ENCODE results near the gene ARIH2.
A peak's percentile ranks its signal among the peaks of the same experiment; 100 is the strongest.
"Not testable (repeated sequence)": the region's sequence is repeated elsewhere in the genome, so short reads cannot be mapped to it uniquely, and the experiment has no call there.

ARIH2 gene

GRCh38 chr3:49001155-49001554 lies 82.5 kb downstream of the ARIH2 start:
- Histone ChIP-seq H3K9ac (ENCODE audit: low read length) (no peak overlapping the region), H3K36me3 (ENCODE audit: control insufficient read depth, insufficient read depth, low read length) (peaks cover 2% of the 10 kb centered on the region), H3K4me1 (ENCODE audit: control insufficient read depth, insufficient read depth, low read length) (no peaks in the 10 kb centered on the region), H3K4me3 (ENCODE audit: low read length) (no peak overlapping the region), H3K27me3 (ENCODE audit: control insufficient read depth, insufficient read depth, low read length) (no peaks in the 10 kb centered on the region), H3K27ac (ENCODE audit: low read depth, low read length) (no peak overlapping the region)

GRCh38 chr3:49004352-49005302 lies 86.0 kb downstream of the ARIH2 start:
- H3K27ac ChIP-seq (ENCODE audit: low read depth, low read length) = no peak overlapping the region
- H3K4me1 ChIP-seq (ENCODE audit: control insufficient read depth, insufficient read depth, low read length) = peaks cover 3% of the 10 kb centered on the region

DNA sequence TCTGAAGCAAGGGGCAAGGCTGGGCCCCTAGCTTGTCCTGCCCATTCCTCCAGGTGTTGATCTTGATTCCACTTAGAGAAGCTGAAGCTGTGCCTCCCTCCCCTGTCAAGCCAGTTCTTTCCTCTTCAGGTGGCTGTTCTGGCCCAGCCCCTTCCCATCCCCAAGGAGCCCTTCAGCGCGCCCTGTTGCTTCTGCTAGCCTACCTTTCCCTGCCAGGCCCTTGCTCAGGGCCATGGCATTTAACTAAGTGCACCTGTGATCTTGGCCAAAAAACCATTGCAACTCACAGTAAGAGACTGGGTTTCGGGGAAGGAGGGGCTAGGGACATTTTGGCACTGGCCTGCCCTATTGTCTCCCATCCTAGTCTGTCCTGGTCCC lies 86.7 kb downstream of the ARIH2 start:
- no peaks in the 10 kb centered on the region for H3K36me3 ChIP-seq (ENCODE audit: control insufficient read depth, insufficient read depth, low read length)
- H3K4me3 ChIP-seq (ENCODE audit: low read length) = no peak overlapping the region
- H3K4me1 ChIP-seq (ENCODE audit: control insufficient read depth, insufficient read depth, low read length) = peaks cover 3% of the 10 kb centered on the region
- H3K27me3 ChIP-seq (ENCODE audit: control insufficient read depth, insufficient read depth, low read length) = no peaks in the 10 kb centered on the region
- no peak overlapping the region for H3K27ac ChIP-seq (ENCODE audit: low read depth, low read length)
- H3K9ac ChIP-seq (ENCODE audit: low read length) = no peak overlapping the region

More at GRCh38 chr3:49004352-49005302, 86.0 kb downstream of the ARIH2 start:
- H3K36me3 ChIP-seq (ENCODE audit: control insufficient read depth, insufficient read depth, low read length) = no peaks in the 10 kb centered on the region
- no peak overlapping the region for H3K4me3 ChIP-seq (ENCODE audit: low read length)
- H3K9ac ChIP-seq (ENCODE audit: low read length) = no peak overlapping the region
- H3K27me3 ChIP-seq (ENCODE audit: control insufficient read depth, insufficient read depth, low read length) = no peaks in the 10 kb centered on the region

GRCh38 chr3:49005998-49006397 lies 87.4 kb downstream of the ARIH2 start:
- H3K4me1 ChIP-seq (ENCODE audit: control insufficient read depth, insufficient read depth, low read length) = peaks cover 3% of the 10 kb centered on the region
- no peaks in the 10 kb centered on the region for H3K27me3 ChIP-seq (ENCODE audit: control insufficient read depth, insufficient read depth, low read length)
- peak overlapping the region; percentile 95 for H3K4me3 ChIP-seq (ENCODE audit: low read length)
- no peak overlapping the region for H3K9ac ChIP-seq (ENCODE audit: low read length)
- peak overlapping the region; percentile 99 for H3K27ac ChIP-seq (ENCODE audit: low read depth, low read length)
- H3K36me3 ChIP-seq (ENCODE audit: control insufficient read depth, insufficient read depth, low read length) = no peaks in the 10 kb centered on the region

DNA sequence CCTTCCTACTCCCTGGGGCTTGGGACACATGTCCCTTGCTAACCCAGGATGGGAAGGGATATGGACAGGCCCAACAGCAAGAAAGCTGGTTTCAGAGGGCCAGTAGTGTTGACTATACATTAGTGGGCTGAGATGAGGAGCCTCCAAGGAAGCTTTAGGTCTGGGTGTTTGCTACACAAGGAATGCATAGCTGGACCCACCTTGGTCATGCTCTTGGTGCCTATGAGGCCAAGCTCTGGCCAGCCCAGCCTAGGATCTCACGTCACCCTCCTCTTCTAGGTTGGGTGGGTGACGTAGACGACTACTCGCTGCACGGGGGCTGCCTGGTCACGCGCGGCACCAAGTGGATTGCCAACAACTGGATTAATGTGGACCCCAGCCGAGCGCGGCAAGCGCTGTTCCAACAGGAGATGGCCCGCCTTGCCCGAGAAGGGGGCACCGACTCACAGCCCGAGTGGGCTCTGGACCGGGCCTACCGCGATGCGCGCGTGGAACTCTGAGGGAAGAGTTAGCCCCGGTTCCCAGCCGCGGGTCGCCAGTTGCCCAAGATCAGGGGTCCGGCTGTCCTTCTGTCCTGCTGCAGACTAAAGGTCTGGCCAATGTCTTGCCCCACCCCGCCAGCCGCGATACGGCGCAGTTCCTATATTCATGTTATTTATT lies 87.9 kb downstream of the ARIH2 start:
- H3K9ac ChIP-seq (ENCODE audit: low read length) = peak overlapping the region; percentile 54
- H3K27ac ChIP-seq (ENCODE audit: low read depth, low read length) = peak overlapping the region; percentile 99
- H3K27me3 ChIP-seq (ENCODE audit: control insufficient read depth, insufficient read depth, low read length) = no peaks in the 10 kb centered on the region
- peak overlapping the region; percentile 95 for H3K4me3 ChIP-seq (ENCODE audit: low read length)
- peaks cover 2% of the 10 kb centered on the region for H3K36me3 ChIP-seq (ENCODE audit: control insufficient read depth, insufficient read depth, low read length)
- H3K4me1 ChIP-seq (ENCODE audit: control insufficient read depth, insufficient read depth, low read length) = peaks cover 3% of the 10 kb centered on the region

DNA sequence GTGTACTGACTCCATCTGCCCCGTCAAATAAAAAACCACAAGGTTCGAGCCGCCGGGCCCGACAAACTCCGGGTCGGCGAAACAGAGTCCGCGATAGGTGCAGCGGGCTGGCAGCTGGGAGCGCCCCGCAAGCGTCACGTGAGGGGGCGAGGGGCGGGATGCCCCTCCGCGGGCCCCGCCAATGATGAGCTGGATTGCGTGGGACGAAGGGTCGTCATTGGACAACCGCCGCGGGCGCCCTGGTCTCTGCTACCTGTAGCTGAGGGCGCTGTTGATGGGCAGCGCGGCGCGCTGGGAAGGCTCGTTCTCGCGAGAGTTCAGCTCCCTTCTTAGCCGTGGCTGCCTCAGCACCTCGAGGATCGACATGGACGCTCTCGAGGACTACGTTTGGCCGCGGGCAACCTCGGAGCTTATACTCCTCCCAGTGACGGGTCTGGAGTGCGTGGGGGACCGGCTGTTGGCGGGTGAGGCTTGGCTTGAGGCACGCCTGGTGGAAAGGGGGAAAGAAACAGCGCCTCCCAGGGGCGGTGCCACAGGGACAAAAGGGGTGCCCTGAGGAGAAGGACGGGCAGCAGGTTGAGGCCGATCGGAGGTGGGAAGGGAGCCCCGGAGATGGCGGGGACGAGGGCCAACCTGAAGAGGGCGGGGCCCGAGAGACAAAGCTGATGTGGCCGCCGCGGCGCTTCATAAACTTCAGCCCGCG lies 88.6 kb downstream of the ARIH2 start, which contains the start of gene WDR6:
WDR6 (plus strand) TSS at position 324 of the 703 bp plus-strand sequence; CDS start at position 365, 41 bp downstream.
- Histone ChIP-seq H3K36me3 (ENCODE audit: control insufficient read depth, insufficient read depth, low read length) (peaks cover 9% of the 10 kb centered on the region), H3K27me3 (ENCODE audit: control insufficient read depth, insufficient read depth, low read length) (no peaks in the 10 kb centered on the region), H3K4me3 (ENCODE audit: low read length) (peak within 1 kb of the TSS; percentile 95), H3K9ac (ENCODE audit: low read length) (peak within 1 kb of the TSS; percentile 88), H3K4me1 (ENCODE audit: control insufficient read depth, insufficient read depth, low read length) (peaks cover 3% of the 10 kb centered on the region), H3K27ac (ENCODE audit: low read depth, low read length) (peak within 1 kb of the TSS; percentile 99)

DNA sequence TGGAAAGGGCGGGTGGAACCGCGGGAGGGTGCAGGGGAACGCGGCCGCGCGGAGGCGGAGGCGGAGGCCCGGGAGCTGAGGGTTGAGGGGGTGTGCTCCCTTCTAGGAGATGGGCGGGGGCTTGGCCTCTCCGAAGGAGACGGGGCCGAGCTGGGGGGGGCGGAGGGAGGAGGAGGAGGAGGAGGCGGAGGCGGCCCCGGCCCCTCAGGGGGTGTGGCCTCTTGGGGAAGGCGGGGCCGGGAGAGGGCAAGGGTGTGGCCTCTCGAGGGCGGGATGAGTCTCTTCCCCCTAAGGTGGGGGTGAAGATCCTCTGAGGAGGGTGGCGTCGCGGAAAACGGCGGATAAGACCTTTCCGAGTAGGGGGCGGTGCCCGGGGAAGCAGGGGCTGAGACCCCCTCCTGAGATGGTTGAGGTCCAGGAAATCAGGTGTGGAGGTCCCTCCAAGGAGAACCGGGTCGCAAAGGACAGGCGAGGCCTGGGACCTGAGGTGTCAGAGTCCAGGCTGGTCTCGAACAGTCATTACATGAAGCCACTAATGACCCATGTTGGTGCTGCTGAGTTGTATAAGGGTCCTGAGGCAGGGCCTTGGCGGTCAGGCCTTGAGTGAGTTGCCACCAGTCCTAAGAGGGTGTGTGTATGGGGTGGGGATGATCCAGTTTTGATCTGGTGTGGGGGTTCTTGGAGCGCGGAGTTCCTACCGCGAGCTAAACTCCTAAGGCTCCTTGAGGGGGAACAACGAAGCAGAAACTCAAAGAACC lies 89.3 kb downstream of the ARIH2 start:
- H3K4me3 ChIP-seq (ENCODE audit: low read length) = peak overlapping the region; percentile 95
- H3K36me3 ChIP-seq (ENCODE audit: control insufficient read depth, insufficient read depth, low read length) = peaks cover 9% of the 10 kb centered on the region
- peak overlapping the region; percentile 99 for H3K27ac ChIP-seq (ENCODE audit: low read depth, low read length)
- H3K4me1 ChIP-seq (ENCODE audit: control insufficient read depth, insufficient read depth, low read length) = peaks cover 3% of the 10 kb centered on the region
- H3K9ac ChIP-seq (ENCODE audit: low read length) = peak overlapping the region; percentile 88
- no peaks in the 10 kb centered on the region for H3K27me3 ChIP-seq (ENCODE audit: control insufficient read depth, insufficient read depth, low read length)

DNA sequence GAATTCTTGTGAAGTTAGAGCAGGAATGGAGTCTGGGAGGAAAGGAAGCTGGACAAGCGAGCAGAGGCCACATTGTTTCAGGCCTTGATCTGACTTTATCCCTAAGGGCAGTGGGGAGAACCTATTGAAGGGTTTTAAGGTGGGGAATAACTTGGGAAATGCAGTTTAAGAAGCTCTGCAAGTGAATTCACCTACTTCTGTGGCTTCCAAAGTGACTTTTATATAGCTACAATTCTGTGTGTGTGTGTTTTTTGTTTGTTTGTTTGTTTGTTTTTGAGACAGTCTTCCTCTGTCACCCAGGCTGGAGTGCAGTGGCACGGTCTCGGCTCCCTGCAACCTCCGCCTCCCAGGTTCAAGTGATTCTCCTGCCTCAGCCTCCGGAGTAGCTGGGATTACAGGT lies 90.0 kb downstream of the ARIH2 start:
- H3K4me1 ChIP-seq (ENCODE audit: control insufficient read depth, insufficient read depth, low read length); H3K36me3 ChIP-seq (ENCODE audit: control insufficient read depth, insufficient read depth, low read length); H3K27me3 ChIP-seq (ENCODE audit: control insufficient read depth, insufficient read depth, low read length); H3K9ac ChIP-seq (ENCODE audit: low read length): not testable (repeated sequence)
- Histone ChIP-seq H3K4me3 (ENCODE audit: low read length) (peak overlapping the region; percentile 95), H3K27ac (ENCODE audit: low read depth, low read length) (peak overlapping the region; percentile 99)

DNA sequence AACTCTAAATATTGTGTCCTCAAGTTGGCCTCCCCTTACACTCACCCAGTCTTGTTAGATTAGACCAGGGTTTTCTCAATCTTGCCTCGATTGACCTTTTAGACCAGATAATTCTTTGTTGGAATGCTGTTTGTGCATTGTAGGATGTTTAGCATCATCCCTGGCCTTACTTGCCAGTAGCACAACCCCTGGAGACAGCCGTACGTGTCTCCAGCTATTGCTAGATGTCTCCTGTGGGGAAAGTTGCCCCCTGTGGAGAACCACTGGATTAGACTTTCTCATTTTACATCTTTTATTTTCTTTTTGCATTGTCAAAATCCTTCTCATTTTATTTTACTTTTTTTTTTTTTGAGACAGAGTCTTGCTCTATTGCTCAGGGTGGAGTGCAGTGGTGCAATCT lies 90.8 kb downstream of the ARIH2 start:
- H3K4me3 ChIP-seq (ENCODE audit: low read length) = no peak overlapping the region
- H3K9ac ChIP-seq (ENCODE audit: low read length) = no peak overlapping the region

GRCh38 chr3:49012441-49013017 lies 93.9 kb downstream of the ARIH2 start:
- Histone ChIP-seq H3K27ac (ENCODE audit: low read depth, low read length) (no peak overlapping the region), H3K4me3 (ENCODE audit: low read length) (no peak overlapping the region), H3K36me3 (ENCODE audit: control insufficient read depth, insufficient read depth, low read length) (peaks cover 31% of the 10 kb centered on the region), H3K9ac (ENCODE audit: low read length) (no peak overlapping the region), H3K27me3 (ENCODE audit: control insufficient read depth, insufficient read depth, low read length) (no peaks in the 10 kb centered on the region), H3K4me1 (ENCODE audit: control insufficient read depth, insufficient read depth, low read length) (peaks cover 5% of the 10 kb centered on the region)

More for the DNA sequence above, 90.8 kb downstream of the ARIH2 start:
- Histone ChIP-seq H3K27ac (ENCODE audit: low read depth, low read length) (no peak overlapping the region), H3K4me1 (ENCODE audit: control insufficient read depth, insufficient read depth, low read length) (peaks cover 3% of the 10 kb centered on the region), H3K27me3 (ENCODE audit: control insufficient read depth, insufficient read depth, low read length) (no peaks in the 10 kb centered on the region), H3K36me3 (ENCODE audit: control insufficient read depth, insufficient read depth, low read length) (peaks cover 9% of the 10 kb centered on the region)

DNA sequence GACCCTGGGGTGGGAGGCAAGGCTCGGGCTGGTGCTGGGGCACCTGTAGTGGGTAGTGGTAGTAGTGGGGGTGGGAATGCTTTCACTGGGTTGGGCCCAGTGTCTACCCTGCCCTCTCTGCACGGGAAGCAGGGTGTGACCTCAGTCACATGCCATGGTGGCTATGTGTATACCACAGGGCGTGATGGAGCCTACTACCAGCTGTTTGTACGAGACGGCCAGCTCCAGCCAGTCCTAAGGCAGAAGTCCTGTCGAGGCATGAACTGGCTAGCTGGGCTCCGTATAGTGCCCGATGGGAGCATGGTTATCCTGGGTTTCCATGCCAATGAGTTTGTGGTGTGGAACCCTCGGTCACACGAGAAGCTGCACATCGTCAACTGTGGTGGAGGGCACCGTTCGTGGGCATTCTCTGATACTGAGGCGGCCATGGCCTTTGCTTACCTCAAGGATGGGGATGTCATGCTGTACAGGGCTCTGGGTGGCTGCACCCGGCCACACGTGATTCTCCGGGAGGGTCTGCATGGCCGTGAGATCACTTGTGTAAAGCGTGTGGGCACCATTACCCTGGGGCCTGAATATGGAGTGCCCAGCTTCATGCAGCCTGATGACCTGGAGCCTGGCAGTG lies 94.6 kb downstream of the ARIH2 start:
- H3K27ac ChIP-seq (ENCODE audit: low read depth, low read length) = no peak overlapping the region
- H3K36me3 ChIP-seq (ENCODE audit: control insufficient read depth, insufficient read depth, low read length) = peaks cover 31% of the 10 kb centered on the region
- H3K27me3 ChIP-seq (ENCODE audit: control insufficient read depth, insufficient read depth, low read length) = no peaks in the 10 kb centered on the region
- no peak overlapping the region for H3K4me3 ChIP-seq (ENCODE audit: low read length)
- no peak overlapping the region for H3K9ac ChIP-seq (ENCODE audit: low read length)
- H3K4me1 ChIP-seq (ENCODE audit: control insufficient read depth, insufficient read depth, low read length) = peaks cover 7% of the 10 kb centered on the region
